HCT116 (cell line): ENCODE data around the gene SLCO1A2. TPM values are rescaled to one million over a fixed set of nuclear protein-coding genes. Genes with fewer than 3 reads are reported as not detected.

Experiments
- ATAC-seq: fragments of 200-7000 bp; cut with Tn5 transposase; 2 replicates; pipeline ENCODE4 v1.9.1; 2020; ENCODE audit warnings: mild to moderate bottlenecking, moderate library complexity
- BruUV-seq: library from RNA; stranded (reverse); fragments of 400-500 nt; replicated peaks from 2 replicates; lab custom pipeline; 2021; lab: Mats Ljungman, UMichigan
- CTCF ChIA-PET: fragments of 300-600 bp; sonication (Branson Sonifier 250); formaldehyde crosslinking; loops from one replicate; lab custom pipeline; 2021; ENCODE audit warnings: antibody characterized with exemption; lab: Charles Lee
- POLR2A ChIA-PET: fragments of 300-600, 350-600 bp; sonication (Branson Sonifier 250); formaldehyde crosslinking; loops from one replicate; lab custom pipeline; 2021; ENCODE audit warnings: antibody characterized with exemption; lab: Charles Lee
- RAD21 ChIA-PET, 2 experiments: fragments of 300-600 bp; sonication (Branson Sonifier 250); formaldehyde crosslinking; loops; one replicate each; lab custom pipeline; 2023; ENCODE audit warnings: low total read pairs in 2 of 2; ENCODE audit not compliant: uncharacterized antibody in 2 of 2, unreplicated experiment in 2 of 2, low non-redundant PET in 1 of 2; lab: Charles Lee
- DNase-seq: peaks from one replicate; pipeline ENCODE4 v3.0.0-alpha.2; 2010; ENCODE audit warnings: low read depth, low spot score
- H2AFZ ChIP-seq: fragments of 200-600 bp; shearing (Covaris generic), sonication (generic); 2 replicates; pipeline ENCODE4 v1.6.1; 2017; ENCODE audit warnings: low read depth, mixed run types, mixed read lengths, antibody characterized with exemption, low read length; ENCODE audit not compliant: poor library complexity, severe bottlenecking
- H3K27ac ChIP-seq: 2 replicates; pipeline ENCODE4 v1.5.1; 2012; ENCODE audit warnings: low read depth, low read length
- H3K27me3 ChIP-seq: fragments of 200-600 bp; sonication (generic); 2 replicates; pipeline ENCODE4 v1.6.1; 2016; ENCODE audit warnings: mixed run types, low read length, mixed read lengths; ENCODE audit not compliant: insufficient read depth
- H3K36me3 ChIP-seq, 2 experiments: fragments of 200-500 bp in 1 of 2; fragments of 200-600 bp in 1 of 2; sonication (Bioruptor generic) in 1 of 2; sonication (generic) in 1 of 2; 2 replicates each; pipeline versions ENCODE4 v1.5.1 to v1.6.1; 2014 to 2016; ENCODE audit warnings: low read length in 2 of 2, inconsistent platforms in 1 of 2, mixed read lengths in 1 of 2, mixed run types in 1 of 2; ENCODE audit not compliant: insufficient read depth in 2 of 2, control insufficient read depth in 1 of 2
- H3K4me1 ChIP-seq, 2 experiments: fragments of 200-600 bp in 1 of 2; sonication (generic) in 1 of 2; 2 replicates each; pipeline versions ENCODE4 v1.5.1 to v1.6.1; 2012 to 2017; ENCODE audit warnings: low read length in 2 of 2, inconsistent platforms in 1 of 2, mild to moderate bottlenecking in 1 of 2, mixed read lengths in 1 of 2, mixed run types in 1 of 2, moderate library complexity in 1 of 2; ENCODE audit not compliant: insufficient read depth in 2 of 2, control insufficient read depth in 1 of 2
- H3K4me2 ChIP-seq: fragments of 200-600 bp; sonication (generic); 2 replicates; pipeline ENCODE4 v1.6.1; 2017; ENCODE audit warnings: mixed run types, low read length, mixed read lengths
- H3K4me3 ChIP-seq, 2 experiments: fragments of 200-600 bp in 1 of 2; sonication (generic) in 1 of 2; replicated peaks in 1 of 2; 2 replicates each; pipeline ENCODE4 v1.5.1; 2011 to 2016; ENCODE audit warnings: low read length in 2 of 2, control low read depth in 1 of 2, low read depth in 1 of 2, mild to moderate bottlenecking in 1 of 2, mixed read lengths in 1 of 2, mixed run types in 1 of 2
- H3K79me2 ChIP-seq: fragments of 200-600 bp; sonication (generic); 2 replicates; pipeline ENCODE4 v1.6.1; 2017; ENCODE audit warnings: mild to moderate bottlenecking, mixed run types, low read length, moderate library complexity, mixed read lengths; ENCODE audit not compliant: insufficient read depth
- H3K9ac ChIP-seq: fragments of 200-600 bp; sonication (generic); 2 replicates; pipeline ENCODE4 v1.6.1; 2016; ENCODE audit warnings: low read length, mixed read lengths
- H3K9me2 ChIP-seq: fragments of 200-600 bp; sonication (generic), shearing (Covaris generic); 2 replicates; pipeline ENCODE4 v1.6.1; 2017; ENCODE audit warnings: mixed run types, mild to moderate bottlenecking, moderate library complexity; ENCODE audit not compliant: insufficient read depth
- H3K9me3 ChIP-seq, 2 experiments: fragments of 200-500 bp in 1 of 2; fragments of 200-600 bp in 1 of 2; sonication (Bioruptor generic) in 1 of 2; sonication (generic) in 1 of 2; 2 replicates each; pipeline ENCODE4 v1.6.1; 2014 to 2017; ENCODE audit warnings: low read length in 2 of 2, mixed read lengths in 2 of 2, inconsistent platforms in 1 of 2, low read depth in 1 of 2, mild to moderate bottlenecking in 1 of 2, mixed run types in 1 of 2, moderate library complexity in 1 of 2; ENCODE audit not compliant: control insufficient read depth in 1 of 2, insufficient read depth in 1 of 2
- H4K20me1 ChIP-seq: fragments of 200-600 bp; sonication (generic), shearing (Covaris generic); 2 replicates; pipeline ENCODE4 v1.6.1; 2017; ENCODE audit warnings: mixed run types, mild to moderate bottlenecking, moderate library complexity; ENCODE audit not compliant: insufficient read depth
- ATF3 ChIP-seq: IDR thresholded peaks from 2 replicates; pipeline ENCODE4 v1.6.1; 2012
- CBX3 ChIP-seq: IDR thresholded peaks from 2 replicates; pipeline ENCODE4 v1.6.1; 2012; ENCODE audit warnings: low read depth
- CEBPB ChIP-seq: IDR thresholded peaks from 2 replicates; pipeline ENCODE4 v1.6.1; 2012; ENCODE audit warnings: low read depth
- CTCF ChIP-seq, 3 experiments: fragments of 200-600 bp in 1 of 3; sonication (generic) in 1 of 3; IDR thresholded peaks in 2 of 3; conservative IDR thresholded peaks in 1 of 3; 2 replicates each; pipeline ENCODE4 v1.5.1; 2012 to 2017; ENCODE audit warnings: low read depth in 2 of 3, low read length in 2 of 3, antibody characterized with exemption in 1 of 3, borderline replicate concordance in 1 of 3, control low read depth in 1 of 3, mild to moderate bottlenecking in 1 of 3, mixed read lengths in 1 of 3, mixed run types in 1 of 3, moderate library complexity in 1 of 3; ENCODE audit not compliant: insufficient read depth in 1 of 3
- EGR1 ChIP-seq: IDR thresholded peaks from 2 replicates; pipeline ENCODE4 v1.6.1; 2012; ENCODE audit warnings: low read depth
- ELF1 ChIP-seq: IDR thresholded peaks from 2 replicates; pipeline ENCODE4 v1.6.1; 2012; ENCODE audit warnings: low read depth, borderline replicate concordance
- EZH2 ChIP-seq: fragments of 200-600 bp; sonication (generic); IDR thresholded peaks from 2 replicates; pipeline ENCODE4 v1.6.1; 2017; ENCODE audit warnings: antibody characterized with exemption, mixed run types
- EZH2phosphoT487 ChIP-seq: fragments of 200-600 bp; IDR thresholded peaks from 2 replicates; pipeline ENCODE4 v1.6.1; 2018; ENCODE audit warnings: antibody characterized with exemption, borderline replicate concordance
- JUND ChIP-seq: IDR thresholded peaks from 2 replicates; pipeline ENCODE4 v1.6.1; 2012
- POLR2AphosphoS5 ChIP-seq: IDR thresholded peaks from 2 replicates; pipeline ENCODE4 v1.6.1; 2011; ENCODE audit warnings: mild to moderate bottlenecking, low read depth, low read length, moderate library complexity
- RAD21 ChIP-seq: IDR thresholded peaks from 2 replicates; pipeline ENCODE4 v1.6.1; 2012; ENCODE audit warnings: low read depth, mild to moderate bottlenecking
- TCF7L2 ChIP-seq: IDR thresholded peaks from 2 replicates; pipeline ENCODE4 v1.7.0; 2011; ENCODE audit warnings: borderline replicate concordance, inconsistent platforms; ENCODE audit not compliant: insufficient read depth, insufficient read length; ENCODE audit errors: extremely low read depth
- ZFX ChIP-seq: fragments of 450-650 bp; IDR thresholded peaks from 2 replicates; pipeline ENCODE4 v1.6.1; 2017
- ZNF274 ChIP-seq: fragments of 200-500 bp; sonication (Bioruptor generic); IDR thresholded peaks from 2 replicates; pipeline ENCODE4 v1.6.1; 2014; ENCODE audit warnings: mild to moderate bottlenecking, low read depth, low read length, inconsistent platforms
- intact Hi-C: fragments of 100-400 bp; cut with micrococcal nuclease; formaldehyde crosslinking; loops from 2 replicates; pipeline ENCODE4 v1.10.0; 2022
- total RNA-seq: library from RNA; stranded (reverse); gene quantifications from one replicate; pipeline ENCODE4 v1.2.1, GENCODE V29; 2021; ENCODE audit not compliant: unreplicated experiment

SLCO1A2 gene
- total RNA-seq, 1 experiment from 2014 or later = 0.49 TPM

- no peaks in the 10 kb centered on the region for H3K9me3 ChIP-seq
- no peak overlapping the region for H3K4me3 ChIP-seq
- ChIA-PET RAD21 (interaction anchor here in 1 of 2 experiments (1.2 to 1.5 kb wide), 2 partner anchors 432 to 741 kb away, joined by 4 to 5 read pairs; no protein-coding TSS in a partner anchor), POLR2A (no interaction called here), CTCF (interaction anchor here (0.6 to 1.8 kb wide), 13 partner anchors 10 to 770 kb away, joined by 3 to 23 read pairs (median 5); no protein-coding TSS in a partner anchor)
- DNase-seq (no peak), ATAC-seq (peak; percentile 71)
- TF ChIP-seq TCF7L2 (no peak), RAD21 (peak; percentile 35), CTCF (IDR thresholded peaks at IDR 0.05 in 2 of 3, conservative IDR thresholded peaks at IDR 0.05 in 1 of 3; ENCODE audit: borderline replicate concordance in 1 of 3, insufficient read depth in 1 of 3, low read depth in 2 of 3, low read length in 2 of 3) (peak; percentile 12 to 46 (median 17); a peak in 2 of 6 replicates), EGR1 (no peak)
- H3K36me3 ChIP-seq = no peaks in the 10 kb centered on the region
- H3K27me3 ChIP-seq = no peaks in the 10 kb centered on the region
- no peak overlapping the region for H3K4me2 ChIP-seq
- intact Hi-C loops = loop anchor here (1.0 kb wide), 1 partner anchor 432 kb away; no protein-coding TSS in a partner anchor
- no peak overlapping the region for H3K9ac ChIP-seq
- no peaks in the 10 kb centered on the region for H3K9me2 ChIP-seq
- no peaks in the 10 kb centered on the region for H3K79me2 ChIP-seq
- H3K27ac ChIP-seq = no peak overlapping the region
- no peaks in the 10 kb centered on the region for H4K20me1 ChIP-seq
- BruUV-seq = no TSS peak
- H3K4me1 ChIP-seq = no peaks in the 10 kb centered on the region
- H2AFZ ChIP-seq = no peak overlapping the region
These were observed 86.0 kb downstream of the SLCO1A2 start for GRCh38 chr12:21248679-21249078.

GRCh38 chr12:21239866-21240265 lies 94.9 kb downstream of the SLCO1A2 start:
- POLR2A ChIA-PET = no interaction called here
- RAD21 ChIA-PET = no interaction called here
- CTCF ChIA-PET = no interaction called here
- no peak for ATAC-seq
- intact Hi-C loops = no loop called here
- no peaks in the 10 kb centered on the region for H4K20me1 ChIP-seq
- no peaks in the 10 kb centered on the region for H3K9me2 ChIP-seq
- no peaks in the 10 kb centered on the region for H3K27me3 ChIP-seq
- H3K4me1 ChIP-seq = no peaks in the 10 kb centered on the region
- no peaks in the 10 kb centered on the region for H3K79me2 ChIP-seq
- no peak overlapping the region for H3K9ac ChIP-seq
- H2AFZ ChIP-seq = no peak overlapping the region
- no peak overlapping the region for H3K4me3 ChIP-seq
- BruUV-seq = no TSS peak
- H3K36me3 ChIP-seq = no peaks in the 10 kb centered on the region
- no peak for DNase-seq
- H3K4me2 ChIP-seq = no peak overlapping the region
- H3K9me3 ChIP-seq = no peaks in the 10 kb centered on the region
- no peak overlapping the region for H3K27ac ChIP-seq
- no peak for TF ChIP-seq EZH2
- TF ChIP-seq POLR2AphosphoS5 = no peak
- no peak for TF ChIP-seq ATF3
- no peak for TF ChIP-seq CBX3
- no peak for TF ChIP-seq ELF1
- no peak for TF ChIP-seq ZNF274
- no peak for TF ChIP-seq JUND
- TF ChIP-seq RAD21 = no peak
- TF ChIP-seq CEBPB = no peak
- TF ChIP-seq EZH2phosphoT487 = no peak
- TF ChIP-seq ZFX = no peak
- no peak for TF ChIP-seq CTCF (IDR thresholded peaks at IDR 0.05 in 2 of 3, conservative IDR thresholded peaks at IDR 0.05 in 1 of 3; ENCODE audit: borderline replicate concordance in 1 of 3, insufficient read depth in 1 of 3, low read depth in 2 of 3, low read length in 2 of 3)
